Neural cell (in vitro differentiated cells): Measurements from ENCODE around the gene CHADL. TPM values are rescaled to one million over a fixed set of nuclear protein-coding genes. Genes with fewer than 3 reads are reported as not detected.

Experiments
- H2AFZ ChIP-seq: fragments of 200-600, 300-800 bp; sonication (generic), shearing (Covaris generic); 2 replicates; pipeline ENCODE4 v1.6.0; 2014; ENCODE audit warnings: low read depth, mild to moderate bottlenecking, antibody characterized with exemption, low read length, moderate library complexity
- H3F3A ChIP-seq: fragments of 200-600 bp; shearing (Covaris generic); 2 replicates; pipeline ENCODE4 v1.6.1; 2016; ENCODE audit warnings: mild to moderate bottlenecking, moderate library complexity, mixed read lengths, antibody characterized with exemption, low read length; ENCODE audit not compliant: insufficient read depth, poor library complexity, severe bottlenecking
- H3K27ac ChIP-seq: fragments of 200-600, 300-800 bp; sonication (generic), shearing (Covaris generic); 2 replicates; pipeline ENCODE4 v1.5.1; 2014; ENCODE audit warnings: mild to moderate bottlenecking, low read length, moderate library complexity
- H3K27me3 ChIP-seq: fragments of 300-800, 200-600 bp; sonication (generic), shearing (Covaris generic); 2 replicates; pipeline ENCODE4 v1.6.0; 2014; ENCODE audit warnings: mild to moderate bottlenecking, low read depth, low read length, moderate library complexity; ENCODE audit not compliant: insufficient read depth
- H3K36me3 ChIP-seq: fragments of 300-800, 200-600 bp; sonication (generic), shearing (Covaris generic); 2 replicates; pipeline ENCODE4 v1.5.1; 2014; ENCODE audit warnings: mild to moderate bottlenecking, antibody characterized with exemption, low read length, moderate library complexity; ENCODE audit not compliant: insufficient read depth
- H3K4me2 ChIP-seq: fragments of 300-800, 200-600 bp; sonication (generic), shearing (Covaris generic); 2 replicates; pipeline ENCODE4 v1.6.0; 2014; ENCODE audit warnings: mild to moderate bottlenecking, low read length
- H3K4me3 ChIP-seq: fragments of 300-800, 200-600 bp; sonication (generic), shearing (Covaris generic); 2 replicates; pipeline ENCODE4 v1.5.1; 2014; ENCODE audit warnings: mild to moderate bottlenecking, low read length, moderate library complexity
- H3K79me2 ChIP-seq: fragments of 200-600 bp; shearing (Covaris generic); replicated peaks from 2 replicates; pipeline ENCODE4 v1.6.0; 2014; ENCODE audit warnings: mild to moderate bottlenecking, low read length, moderate library complexity; ENCODE audit not compliant: insufficient read depth
- H3K9ac ChIP-seq: fragments of 300-800, 200-600 bp; sonication (generic), shearing (Covaris generic); 2 replicates; pipeline ENCODE4 v1.6.1; 2016; ENCODE audit warnings: mild to moderate bottlenecking, low read length, mixed read lengths
- H3K9me2 ChIP-seq: fragments of 200-600 bp; shearing (Covaris generic); 2 replicates; pipeline ENCODE4 v1.6.1; 2016; ENCODE audit warnings: mild to moderate bottlenecking, low read length, mixed read lengths; ENCODE audit not compliant: insufficient read depth
- H3K9me3 ChIP-seq: fragments of 200-600, 300-800 bp; sonication (generic), shearing (Covaris generic); 2 replicates; pipeline ENCODE4 v1.6.1; 2016; ENCODE audit warnings: mild to moderate bottlenecking, mixed run types, low read length, moderate library complexity, mixed read lengths
- H4K20me1 ChIP-seq: fragments of 200-600 bp; shearing (Covaris generic); 2 replicates; pipeline ENCODE4 v1.6.1; 2016; ENCODE audit warnings: mild to moderate bottlenecking, mixed run types; ENCODE audit not compliant: insufficient read depth
- CTCF ChIP-seq: fragments of 450-650 bp; IDR thresholded peaks from 2 replicates; pipeline ENCODE4 v1.5.1; 2014; ENCODE audit warnings: antibody characterized with exemption, mild to moderate bottlenecking, moderate library complexity; ENCODE audit not compliant: poor library complexity, severe bottlenecking
- EP300 ChIP-seq: fragments of 450-650 bp; conservative IDR thresholded peaks from 2 replicates; pipeline ENCODE4 v1.6.1; 2014; ENCODE audit warnings: antibody characterized with exemption, mild to moderate bottlenecking, moderate library complexity; ENCODE audit not compliant: poor library complexity, severe bottlenecking
- EZH2 ChIP-seq: fragments of 200-600, 300-800 bp; shearing (Covaris generic), sonication (generic); IDR thresholded peaks from 2 replicates; pipeline ENCODE4 v1.6.1; 2014; ENCODE audit warnings: antibody characterized with exemption, low read length, borderline replicate concordance, mild to moderate bottlenecking; ENCODE audit not compliant: insufficient read depth, poor library complexity, severe bottlenecking
- MXI1 ChIP-seq: fragments of 450-650 bp; conservative IDR thresholded peaks from 2 replicates; pipeline ENCODE4 v1.6.1; 2014; ENCODE audit warnings: antibody characterized with exemption, mild to moderate bottlenecking; ENCODE audit not compliant: poor library complexity, severe bottlenecking
- POLR2AphosphoS5 ChIP-seq: IDR thresholded peaks from 2 replicates; pipeline ENCODE4 v1.6.1; 2012
- RAD21 ChIP-seq: fragments of 450-650 bp; conservative IDR thresholded peaks from 2 replicates; pipeline ENCODE4 v1.6.1; 2014; ENCODE audit warnings: antibody characterized with exemption, mild to moderate bottlenecking, moderate library complexity
- REST ChIP-seq: IDR thresholded peaks from 2 replicates; pipeline ENCODE4 v1.6.1; 2012; ENCODE audit warnings: borderline replicate concordance
- SMC3 ChIP-seq: fragments of 450-650 bp; conservative IDR thresholded peaks from 2 replicates; pipeline ENCODE4 v1.6.1; 2014; ENCODE audit warnings: antibody characterized with exemption, mild to moderate bottlenecking, moderate library complexity; ENCODE audit not compliant: poor library complexity
- TAF1 ChIP-seq: IDR thresholded peaks from 2 replicates; pipeline ENCODE4 v1.6.1; 2012; ENCODE audit warnings: low read depth
- polyA plus RNA-seq: library from polyadenylated mRNA; depleted of rRNA; stranded (reverse); fragments of >200 nt; gene quantifications from 2 replicates; pipeline ENCODE4 v1.2.3, GENCODE V29; 2014

The CHADL gene
- polyA plus RNA-seq, 1 donor from 2014 or later = 0.22 TPM

GRCh38 chr22:41248314-41248713 is 7.6 kb upstream of the CHADL start:
- H3K36me3 ChIP-seq = no peaks in the 10 kb centered on the region
- H3K9me2 ChIP-seq = no peaks in the 10 kb centered on the region
- no peaks in the 10 kb centered on the region for H3K27me3 ChIP-seq
- H3K4me3 ChIP-seq = no peak overlapping the region
- H3K4me2 ChIP-seq = no peak overlapping the region
- no peaks in the 10 kb centered on the region for H3K79me2 ChIP-seq
- H3K27ac ChIP-seq = no peak overlapping the region
- no peaks in the 10 kb centered on the region for H4K20me1 ChIP-seq
- H3K9me3 ChIP-seq = no peaks in the 10 kb centered on the region
- H2AFZ ChIP-seq = no peak overlapping the region
- no peaks in the 10 kb centered on the region for H3F3A ChIP-seq
- TF ChIP-seq SMC3 (no peak), TAF1 (no peak), CTCF (no peak), EP300 (no peak), REST (no peak), MXI1 (no peak), RAD21 (no peak), EZH2 (no peak), POLR2AphosphoS5 (no peak)
- no peak overlapping the region for H3K9ac ChIP-seq

GRCh38 chr22:41247703-41248102 is 7.0 kb upstream of the CHADL start:
- Histone ChIP-seq H4K20me1 (no peaks in the 10 kb centered on the region), H3K36me3 (no peaks in the 10 kb centered on the region), H3F3A (no peaks in the 10 kb centered on the region), H3K79me2 (no peaks in the 10 kb centered on the region), H3K27ac (no peak overlapping the region), H3K9me3 (no peaks in the 10 kb centered on the region), H3K4me3 (no peak overlapping the region), H3K9me2 (no peaks in the 10 kb centered on the region), H3K9ac (no peak overlapping the region), H3K27me3 (no peaks in the 10 kb centered on the region), H2AFZ (no peak overlapping the region), H3K4me2 (no peak overlapping the region)
- TF ChIP-seq SMC3 (no peak), RAD21 (no peak), EP300 (no peak), TAF1 (no peak), EZH2 (no peak), CTCF (no peak), MXI1 (no peak), REST (no peak), POLR2AphosphoS5 (no peak)
